HG03039 (cell line): ENCODE data around the gene CEP250.

ENCODE experiments used
- ATAC-seq: cut with Tn5 transposase; IDR thresholded peaks from one replicate; pipeline ENCODE4 v1.9.1; 2021; ENCODE audit warnings: mild to moderate bottlenecking, moderate library complexity; ENCODE audit not compliant: unreplicated experiment

CEP250 gene

DNA sequence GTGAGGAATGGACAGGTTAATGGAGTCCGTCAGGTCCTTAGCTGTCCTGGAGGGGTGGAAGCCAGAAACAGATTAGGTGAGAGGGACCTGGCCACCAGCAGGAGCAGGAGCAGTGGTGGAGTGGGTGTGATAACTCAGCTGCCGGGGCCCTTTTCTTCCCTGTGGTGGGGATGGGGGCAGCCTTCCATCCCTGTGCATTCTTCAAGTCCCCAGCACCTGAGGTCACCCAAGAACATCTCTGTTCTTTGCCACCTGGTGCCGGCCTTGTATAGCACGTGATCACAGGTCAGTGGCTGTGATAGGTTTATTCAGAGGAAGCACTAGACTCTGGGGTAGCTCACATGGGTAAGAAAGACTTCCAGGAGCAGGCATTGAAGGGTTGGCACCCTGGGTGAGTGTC, 103.1 kb downstream of the CEP250 start:
- no peak for ATAC-seq

- no peak for ATAC-seq
Observed at GRCh38 chr20:35559042-35559693, 103.8 kb downstream of the CEP250 start.

- ATAC-seq, result no peak
Observed at GRCh38 chr20:35560105-35560511, 104.7 kb downstream of the CEP250 start.

- ATAC-seq, result no peak
Observed at GRCh38 chr20:35560541-35560940, 105.1 kb downstream of the CEP250 start.

- ATAC-seq, result no peak
Observed at GRCh38 chr20:35561268-35561667, 105.9 kb downstream of the CEP250 start.

DNA sequence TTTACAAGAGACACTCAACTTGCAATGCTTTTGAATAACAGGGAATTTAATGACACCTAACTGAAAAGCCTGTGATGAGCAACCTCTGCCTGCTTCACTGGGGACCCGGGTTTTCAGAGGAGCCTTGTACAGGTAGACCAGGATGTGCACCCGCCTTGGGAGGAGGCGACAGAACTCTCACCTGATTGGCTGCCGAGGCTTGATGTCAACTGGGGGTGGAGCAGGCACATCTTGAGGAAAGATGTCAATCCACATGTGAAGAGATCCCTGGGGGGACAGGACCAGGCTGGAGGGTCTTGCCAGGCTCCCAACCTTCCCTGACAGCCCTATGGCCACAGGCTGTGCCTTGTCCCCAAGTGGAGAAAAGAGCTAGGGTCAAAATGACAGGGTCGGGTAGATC, 106.3 kb downstream of the CEP250 start:
- ATAC-seq, result no peak

- no peak for ATAC-seq
Observed at GRCh38 chr20:35562541-35563110, 107.2 kb downstream of the CEP250 start.

DNA sequence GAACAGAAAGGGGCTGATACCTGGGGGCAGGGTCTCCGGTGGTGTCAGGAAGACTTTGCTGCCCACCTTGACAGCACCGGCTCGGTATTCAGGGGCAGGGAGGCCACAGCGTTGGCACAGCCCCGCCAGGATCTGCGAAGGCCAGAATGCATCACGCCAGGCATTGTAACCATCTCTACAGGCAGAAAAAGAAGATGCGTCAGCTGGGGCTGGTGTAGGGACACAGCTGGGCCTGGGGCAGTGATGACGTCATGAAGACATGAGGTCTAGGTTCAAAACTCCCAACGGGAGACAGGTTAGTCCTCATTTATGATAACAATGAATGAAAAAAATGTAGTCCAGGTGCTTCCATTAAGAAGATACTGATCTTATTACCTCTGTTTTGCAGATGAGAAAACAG, 108.4 kb downstream of the CEP250 start:
- no peak for ATAC-seq

DNA sequence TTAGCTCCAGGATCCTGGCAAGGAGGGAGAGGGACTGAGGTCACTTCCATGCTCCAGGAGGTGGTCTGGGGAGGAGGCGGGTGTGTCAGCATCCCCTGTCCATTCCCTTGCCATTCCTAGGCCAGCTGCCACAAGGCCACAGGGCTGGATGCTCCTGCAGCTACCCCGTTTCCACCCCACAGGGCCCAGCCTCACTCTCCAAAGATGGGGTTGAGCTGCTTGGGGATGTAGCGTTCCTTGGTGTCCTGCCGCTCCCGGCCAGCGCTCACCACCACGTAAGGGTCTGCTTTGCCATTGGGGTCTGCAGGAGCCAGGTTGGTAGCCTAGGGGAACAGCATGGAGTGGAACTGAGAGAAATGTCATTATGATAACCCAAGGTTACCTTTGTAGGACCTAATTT, 109.5 kb downstream of the CEP250 start:
- no peak for ATAC-seq

DNA sequence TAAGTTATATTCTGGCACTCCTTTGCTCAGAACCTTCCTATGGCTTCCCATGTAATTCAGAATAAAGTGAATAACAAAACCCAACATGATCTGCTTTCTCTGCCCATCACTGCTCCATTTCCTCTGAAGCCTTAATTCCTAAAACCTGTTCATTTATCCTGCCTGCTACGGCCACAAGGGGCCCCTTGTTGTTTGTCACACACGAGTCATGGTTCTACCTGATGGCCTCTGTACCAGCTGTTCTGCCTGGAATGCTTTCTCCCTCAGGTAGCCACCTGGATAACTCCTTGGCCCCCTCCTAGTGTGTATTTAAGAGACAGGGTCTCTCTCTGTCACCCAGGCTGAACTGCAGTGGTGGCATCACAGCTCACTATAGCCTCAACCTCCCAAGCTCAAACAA, 113.2 kb downstream of the CEP250 start:
- ATAC-seq, result no peak
